ENCODE results near the gene COPS3.

Gene COPS3

DNA sequence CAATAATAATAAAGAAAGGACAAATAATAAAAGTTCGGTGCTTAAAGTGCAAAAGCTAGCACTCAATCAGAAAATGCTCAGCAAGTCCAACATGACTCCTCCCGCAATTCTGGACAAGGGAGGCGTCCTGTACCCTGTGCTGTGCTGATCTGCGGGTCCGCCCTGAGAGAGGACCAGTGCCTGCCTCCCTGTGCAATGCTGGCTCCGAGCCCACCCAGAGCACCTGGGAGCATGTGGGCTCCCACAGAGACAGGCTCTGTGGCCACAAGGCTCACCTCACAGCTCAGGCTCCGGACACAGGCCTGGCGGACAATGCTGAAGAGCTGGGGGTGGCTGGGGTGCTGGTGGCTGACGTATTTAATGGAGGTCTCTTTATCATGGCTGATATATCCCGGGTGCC, 55.1 kb downstream of the COPS3 start:
- CTCF ChIA-PET = interaction anchor here (1.5 kb wide), 1 partner anchor 16 kb away, joined by 3 read pairs; no protein-coding TSS in a partner anchor
- DNase-seq (ENCODE audit: extremely low spot score) = no peak
- POLR2A ChIA-PET = no interaction called here
- TF ChIP-seq, protein P1, sequence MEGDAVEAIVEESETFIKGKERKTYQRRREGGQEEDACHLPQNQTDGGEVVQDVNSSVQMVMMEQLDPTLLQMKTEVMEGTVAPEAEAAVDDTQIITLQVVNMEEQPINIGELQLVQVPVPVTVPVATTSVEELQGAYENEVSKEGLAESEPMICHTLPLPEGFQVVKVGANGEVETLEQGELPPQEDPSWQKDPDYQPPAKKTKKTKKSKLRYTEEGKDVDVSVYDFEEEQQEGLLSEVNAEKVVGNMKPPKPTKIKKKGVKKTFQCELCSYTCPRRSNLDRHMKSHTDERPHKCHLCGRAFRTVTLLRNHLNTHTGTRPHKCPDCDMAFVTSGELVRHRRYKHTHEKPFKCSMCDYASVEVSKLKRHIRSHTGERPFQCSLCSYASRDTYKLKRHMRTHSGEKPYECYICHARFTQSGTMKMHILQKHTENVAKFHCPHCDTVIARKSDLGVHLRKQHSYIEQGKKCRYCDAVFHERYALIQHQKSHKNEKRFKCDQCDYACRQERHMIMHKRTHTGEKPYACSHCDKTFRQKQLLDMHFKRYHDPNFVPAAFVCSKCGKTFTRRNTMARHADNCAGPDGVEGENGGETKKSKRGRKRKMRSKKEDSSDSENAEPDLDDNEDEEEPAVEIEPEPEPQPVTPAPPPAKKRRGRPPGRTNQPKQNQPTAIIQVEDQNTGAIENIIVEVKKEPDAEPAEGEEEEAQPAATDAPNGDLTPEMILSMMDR (IDR thresholded peaks at IDR 0.05; ENCODE audit: control extremely low read depth, extremely low read depth, low read depth, missing control alignments) = no peak

DNA sequence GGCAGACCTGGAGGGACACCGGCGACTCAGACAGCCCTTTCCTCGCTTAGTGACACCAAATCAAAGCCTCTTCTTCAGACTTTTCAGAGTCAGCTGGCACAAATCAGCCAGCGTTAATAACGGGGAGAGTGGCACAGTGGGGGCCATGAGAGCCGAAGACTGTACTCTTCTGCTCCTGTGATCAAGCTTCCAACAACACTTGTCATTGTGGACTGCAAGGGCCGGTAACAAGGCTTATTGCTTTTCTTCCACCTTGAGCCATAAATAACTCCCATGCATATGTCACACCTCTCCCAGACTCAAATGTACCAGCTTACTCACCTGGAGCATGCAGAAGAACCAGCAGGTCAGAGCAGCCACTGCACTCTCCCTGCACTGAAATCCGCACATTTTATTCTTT, 56.9 kb downstream of the COPS3 start:
- TF ChIP-seq, protein P1 (IDR thresholded peaks at IDR 0.05; ENCODE audit: control extremely low read depth, extremely low read depth, low read depth, missing control alignments) = no peak
- ChIA-PET POLR2A (interaction anchor here (0.6 to 0.8 kb wide), 2 partner anchors 10 to 31 kb away, joined by 3 read pairs; no protein-coding TSS in a partner anchor), CTCF (interaction anchor here (1.8 to 1.9 kb wide), 2 partner anchors 12 to 29 kb away, joined by 4 to 6 read pairs; partner anchors contain the start of gene FLCN)
- no peak for DNase-seq (ENCODE audit: extremely low spot score)

DNA sequence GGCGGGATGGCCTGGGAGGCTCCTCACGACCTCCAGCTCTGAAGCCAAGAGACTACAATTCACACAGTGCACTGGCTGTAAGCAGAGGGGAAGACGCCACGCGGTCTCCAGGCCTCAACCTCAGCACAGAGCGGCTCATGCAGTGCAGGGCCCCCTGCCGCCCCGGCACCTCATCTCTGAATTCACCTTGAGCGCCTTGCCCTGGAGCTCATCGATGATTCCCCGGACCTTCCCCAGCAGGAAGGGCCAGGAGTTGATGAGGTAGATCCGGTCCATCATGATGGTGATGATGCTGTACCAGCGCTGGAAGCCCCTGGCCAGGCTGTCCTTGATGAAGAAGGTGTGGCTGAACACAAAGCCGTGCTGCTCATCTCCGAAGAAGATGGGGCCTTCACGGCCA, 57.3 kb downstream of the COPS3 start:
- TF ChIP-seq, protein P1 (IDR thresholded peaks at IDR 0.05; ENCODE audit: control extremely low read depth, extremely low read depth, low read depth, missing control alignments) = no peak
- POLR2A ChIA-PET = interaction anchor here (1.4 kb wide), 1 partner anchor 12 kb away, joined by 4 read pairs; no protein-coding TSS in a partner anchor
- no peak for DNase-seq (ENCODE audit: extremely low spot score)
- CTCF ChIA-PET = interaction anchor here (1.8 to 1.9 kb wide), 2 partner anchors 12 to 29 kb away, joined by 4 to 6 read pairs; partner anchors contain the start of gene FLCN

DNA sequence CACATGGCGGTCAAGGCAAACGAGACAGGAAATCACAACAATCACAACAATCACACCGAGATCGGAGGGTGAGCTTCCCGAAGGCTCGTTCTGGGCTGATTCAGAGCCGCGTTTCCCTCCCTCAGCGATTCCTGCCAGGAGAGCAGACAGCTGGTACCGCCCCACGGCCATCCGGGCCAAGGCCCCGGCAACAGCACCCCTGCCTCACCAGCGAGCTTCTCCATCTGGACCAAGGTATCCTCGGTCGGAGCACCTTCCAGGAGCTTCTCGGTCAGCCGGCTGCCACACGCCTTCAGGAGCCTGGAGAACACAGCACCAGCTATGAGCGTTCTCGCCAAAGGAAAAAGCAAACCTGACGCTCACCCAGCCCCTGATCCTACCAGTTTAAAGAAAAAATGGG, 59.7 kb downstream of the COPS3 start:
- TF ChIP-seq, protein P1 (IDR thresholded peaks at IDR 0.05; ENCODE audit: control extremely low read depth, extremely low read depth, low read depth, missing control alignments) = no peak
- DNase-seq (ENCODE audit: extremely low spot score) = no peak
- ChIA-PET POLR2A (no interaction called here), CTCF (interaction anchor here (1.9 kb wide), 1 partner anchor 14 kb away, joined by 5 read pairs; no protein-coding TSS in a partner anchor)

DNA sequence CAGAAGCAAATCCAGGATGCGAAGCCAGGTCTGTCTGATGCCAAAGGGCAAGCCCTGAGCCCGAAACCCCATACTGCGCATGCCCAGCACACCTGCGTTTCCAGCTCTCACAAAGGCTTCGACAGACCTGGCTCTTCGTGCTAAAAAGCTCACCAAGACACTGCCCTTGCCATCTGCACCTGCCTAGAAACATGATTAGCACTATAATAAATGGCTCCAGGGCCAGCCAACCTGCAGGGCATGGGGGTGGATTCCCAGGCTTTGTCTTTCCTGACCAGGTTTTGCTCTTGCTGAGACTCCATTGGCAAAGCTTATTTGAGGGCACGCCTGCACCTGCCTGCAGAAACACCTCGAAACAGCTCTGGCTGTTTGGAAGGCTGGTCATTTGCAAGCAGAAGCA, 60.5 kb downstream of the COPS3 start:
- TF ChIP-seq, protein P1 (IDR thresholded peaks at IDR 0.05; ENCODE audit: control extremely low read depth, extremely low read depth, low read depth, missing control alignments) = no peak
- no peak for DNase-seq (ENCODE audit: extremely low spot score)
- ChIA-PET POLR2A (no interaction called here), CTCF (interaction anchor here (1.9 kb wide), 1 partner anchor 13 kb away, joined by 5 read pairs; no protein-coding TSS in a partner anchor)

DNA sequence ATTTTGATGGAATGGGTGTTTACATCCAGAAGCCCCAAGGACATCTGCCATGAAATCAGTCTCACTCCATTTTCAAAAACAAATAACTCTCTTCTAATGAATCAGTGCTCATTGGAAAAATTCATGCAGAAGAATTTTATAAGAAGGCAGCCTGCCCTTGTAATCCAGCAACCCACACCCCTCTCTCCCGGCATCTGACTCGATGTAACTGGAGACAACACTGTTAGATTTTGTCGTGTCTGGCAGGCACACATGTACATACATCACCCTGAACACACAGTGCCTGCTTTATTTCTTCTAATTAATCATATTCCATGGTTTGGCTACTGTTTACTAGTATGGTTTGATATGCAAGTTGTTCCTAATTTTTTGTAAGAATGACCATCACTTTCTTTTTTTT, 63.1 kb downstream of the COPS3 start:
- TF ChIP-seq, protein P1 (IDR thresholded peaks at IDR 0.05; ENCODE audit: control extremely low read depth, extremely low read depth, low read depth, missing control alignments) = no peak
- CTCF ChIA-PET = no interaction called here
- no peak for DNase-seq (ENCODE audit: extremely low spot score)
- POLR2A ChIA-PET = no interaction called here

Data from GM10248 (cell line).